Breast epithelium (tissue), 4 donors: Measurements from ENCODE around the gene MAB21L4. TPM values are rescaled to one million over a fixed set of nuclear protein-coding genes. Genes with fewer than 3 reads are reported as not detected.

Source experiments
- DNase-seq, 2 donors: peaks; one replicate each; pipeline ENCODE4 v3.0.0-alpha.2; 2019; ENCODE audit warnings: low spot score in 2 of 2
- H3K27ac ChIP-seq, 2 donors: fragments of 200-600 bp; sonication (generic) in 1 of 2; one replicate each; pipeline ENCODE4 v1.5.1; 2016 to 2019; ENCODE audit warnings: mild to moderate bottlenecking in 1 of 2
- H3K27me3 ChIP-seq, 2 donors: fragments of 200-600 bp; sonication (generic) in 1 of 2; one replicate each; pipeline versions ENCODE4 v1.5.1 to v1.6.0; 2017 to 2019; ENCODE audit warnings: control low read depth in 1 of 2, mild to moderate bottlenecking in 1 of 2
- H3K36me3 ChIP-seq: fragments of 200-600 bp; one replicate; pipeline ENCODE4 v1.5.1; 2019
- H3K4me1 ChIP-seq, 2 donors: fragments of 200-600 bp; sonication (generic); one replicate each; pipeline ENCODE4 v1.5.1; 2016 to 2019; ENCODE audit warnings: control low read depth in 1 of 2
- H3K4me3 ChIP-seq, 3 donors: fragments of 200-600 bp; sonication (generic); 1 replicate in 2 of 3; 2 replicates in 1 of 3; pipeline ENCODE4 v1.5.1; 2016 to 2019; ENCODE audit warnings: mild to moderate bottlenecking in 3 of 3, moderate library complexity in 2 of 3
- H3K9me3 ChIP-seq, 2 donors: fragments of 200-600 bp; sonication (generic) in 1 of 2; one replicate each; pipeline ENCODE4 v1.5.1; 2016 to 2019; ENCODE audit warnings: control low read depth in 1 of 2
- POLR2A ChIP-seq: fragments of 450-650 bp; IDR thresholded peaks from one replicate; pipeline ENCODE4 v1.6.1; 2016; ENCODE audit warnings: antibody characterized with exemption, mild to moderate bottlenecking, moderate library complexity
- POLR2AphosphoS5 ChIP-seq, 3 donors: sonication (generic); formaldehyde crosslinking; IDR thresholded peaks; one replicate each; pipeline ENCODE4 v1.6.1; 2017; ENCODE audit warnings: antibody characterized with exemption in 3 of 3
- intact Hi-C: fragments of 100-400 bp; cut with DNase I; formaldehyde crosslinking; loops from one replicate; pipeline ENCODE4 v1.15.1; 2023; ENCODE audit warnings: low total_unique reads
- total RNA-seq, 3 donors: library from RNA; depleted of rRNA; stranded (reverse); fragments of >200 nt; gene quantifications; one replicate each; pipeline ENCODE4 v1.1.0, GENCODE V29; 2016
- TF ChIP-seq, protein P1 (sequence below), 3 donors: fragments of 450-650 bp; IDR thresholded peaks; one replicate each; pipeline ENCODE4 v1.5.1; 2016 to 2017; ENCODE audit warnings: antibody characterized with exemption in 3 of 3, mild to moderate bottlenecking in 3 of 3, moderate library complexity in 3 of 3

The MAB21L4 gene
- total RNA-seq, 3 donors from 2014 or later = 0.15 to 2.3 TPM; not detected in 1

DNA sequence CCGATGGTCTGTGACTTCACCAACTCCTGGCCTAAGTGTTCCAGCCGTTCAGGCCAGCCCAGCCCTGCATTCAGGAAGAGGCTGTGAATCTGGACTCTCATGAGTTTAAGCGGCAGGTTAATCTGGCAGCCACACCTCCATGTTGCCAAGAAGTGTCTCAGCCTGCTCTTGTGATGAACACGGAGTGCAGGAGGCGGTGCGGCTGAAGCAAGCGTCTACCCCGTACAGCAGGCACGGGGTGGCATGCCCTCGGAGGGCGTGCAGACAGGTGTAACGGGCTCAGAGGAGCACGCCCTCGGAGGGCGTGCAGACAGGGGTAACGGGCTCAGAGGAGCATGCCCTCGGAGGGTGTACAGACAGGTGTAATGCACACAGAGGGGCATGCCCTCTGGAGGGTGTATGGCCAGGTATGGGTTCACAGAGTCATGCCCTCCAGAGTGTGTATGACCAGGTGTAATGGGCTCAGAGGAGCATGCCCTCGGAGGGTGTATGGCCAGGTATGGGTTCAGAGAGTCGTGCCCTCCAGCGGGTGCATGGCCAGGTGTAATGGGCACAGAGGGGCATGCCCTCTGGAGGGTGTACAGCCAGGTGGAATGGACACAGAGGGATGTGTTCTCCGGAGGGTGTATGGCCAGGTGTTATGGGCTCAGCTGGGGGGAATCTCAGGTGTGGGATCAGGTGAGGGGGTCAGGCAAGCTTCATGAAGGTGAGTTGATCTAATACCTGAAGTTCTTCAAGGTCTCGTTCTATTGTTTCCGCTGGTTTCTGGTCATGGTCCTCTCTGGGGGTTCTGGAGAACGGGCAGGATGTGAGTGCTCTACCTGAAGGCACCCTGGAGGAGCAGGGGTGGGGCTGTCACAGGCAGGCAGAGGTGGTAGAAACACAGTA is 32.8 kb upstream of the MAB21L4 start:
- peaks cover 0 to 8% of the 10 kb centered on the region in 2 donors for H3K9me3 ChIP-seq
- H3K4me3 ChIP-seq = no peak overlapping the region
- H3K27ac ChIP-seq = no peak overlapping the region
- H3K4me1 ChIP-seq = no peaks in the 10 kb centered on the region
- no peaks in the 10 kb centered on the region for H3K27me3 ChIP-seq
- peak; percentile 5 to 25 for DNase-seq
- no peak for TF ChIP-seq POLR2AphosphoS5 (IDR thresholded peaks at IDR 0.05)
- intact Hi-C loops = no loop called here
- no peaks in the 10 kb centered on the region for H3K36me3 ChIP-seq

DNA sequence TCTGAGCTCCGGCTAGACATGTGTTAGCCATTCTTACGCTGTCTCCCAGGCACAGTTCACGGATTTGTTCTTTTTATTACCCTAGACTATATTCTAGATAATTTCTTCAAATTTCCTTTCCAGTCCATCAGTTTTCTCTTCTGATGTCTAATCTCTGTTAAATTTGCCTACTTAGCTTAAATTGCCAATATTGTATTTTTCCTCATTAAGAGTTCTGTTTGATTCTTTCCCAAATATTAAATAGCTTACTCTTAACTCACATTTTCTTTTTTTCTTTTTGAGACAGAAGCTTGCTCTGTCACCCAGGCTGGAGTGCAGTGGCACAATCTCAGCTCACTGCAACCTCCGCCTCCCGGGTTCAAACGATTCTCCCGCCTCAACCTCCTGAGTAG is 31.4 kb upstream of the MAB21L4 start:
- intact Hi-C loops = no loop called here

GRCh38 chr2:240926516-240927389 is 30.8 kb upstream of the MAB21L4 start:
- peak in 1 of 2 donors; percentile 48 for DNase-seq
- H3K27me3 ChIP-seq = no peaks in the 10 kb centered on the region
- H3K4me3 ChIP-seq = no peak overlapping the region
- TF ChIP-seq POLR2A = no peak
- H3K9me3 ChIP-seq = peaks cover 0 to 8% of the 10 kb centered on the region in 2 donors
- H3K27ac ChIP-seq = no peak overlapping the region
- H3K4me1 ChIP-seq = no peaks in the 10 kb centered on the region
- H3K36me3 ChIP-seq = no peaks in the 10 kb centered on the region
- intact Hi-C loops = no loop called here

More for the DNA sequence above, 31.4 kb upstream of the MAB21L4 start:
- H3K27me3 ChIP-seq = no peaks in the 10 kb centered on the region
- no peak overlapping the region for H3K4me3 ChIP-seq
- no peaks in the 10 kb centered on the region for H3K4me1 ChIP-seq
- TF ChIP-seq POLR2A (no peak), POLR2AphosphoS5 (IDR thresholded peaks at IDR 0.05) (no peak)
- TF ChIP-seq, protein P1, sequence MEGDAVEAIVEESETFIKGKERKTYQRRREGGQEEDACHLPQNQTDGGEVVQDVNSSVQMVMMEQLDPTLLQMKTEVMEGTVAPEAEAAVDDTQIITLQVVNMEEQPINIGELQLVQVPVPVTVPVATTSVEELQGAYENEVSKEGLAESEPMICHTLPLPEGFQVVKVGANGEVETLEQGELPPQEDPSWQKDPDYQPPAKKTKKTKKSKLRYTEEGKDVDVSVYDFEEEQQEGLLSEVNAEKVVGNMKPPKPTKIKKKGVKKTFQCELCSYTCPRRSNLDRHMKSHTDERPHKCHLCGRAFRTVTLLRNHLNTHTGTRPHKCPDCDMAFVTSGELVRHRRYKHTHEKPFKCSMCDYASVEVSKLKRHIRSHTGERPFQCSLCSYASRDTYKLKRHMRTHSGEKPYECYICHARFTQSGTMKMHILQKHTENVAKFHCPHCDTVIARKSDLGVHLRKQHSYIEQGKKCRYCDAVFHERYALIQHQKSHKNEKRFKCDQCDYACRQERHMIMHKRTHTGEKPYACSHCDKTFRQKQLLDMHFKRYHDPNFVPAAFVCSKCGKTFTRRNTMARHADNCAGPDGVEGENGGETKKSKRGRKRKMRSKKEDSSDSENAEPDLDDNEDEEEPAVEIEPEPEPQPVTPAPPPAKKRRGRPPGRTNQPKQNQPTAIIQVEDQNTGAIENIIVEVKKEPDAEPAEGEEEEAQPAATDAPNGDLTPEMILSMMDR (IDR thresholded peaks at IDR 0.05) = no peak
- peaks cover 0 to 8% of the 10 kb centered on the region in 2 donors for H3K9me3 ChIP-seq
- no peak overlapping the region for H3K27ac ChIP-seq
- no peaks in the 10 kb centered on the region for H3K36me3 ChIP-seq
- no peak for DNase-seq

DNA sequence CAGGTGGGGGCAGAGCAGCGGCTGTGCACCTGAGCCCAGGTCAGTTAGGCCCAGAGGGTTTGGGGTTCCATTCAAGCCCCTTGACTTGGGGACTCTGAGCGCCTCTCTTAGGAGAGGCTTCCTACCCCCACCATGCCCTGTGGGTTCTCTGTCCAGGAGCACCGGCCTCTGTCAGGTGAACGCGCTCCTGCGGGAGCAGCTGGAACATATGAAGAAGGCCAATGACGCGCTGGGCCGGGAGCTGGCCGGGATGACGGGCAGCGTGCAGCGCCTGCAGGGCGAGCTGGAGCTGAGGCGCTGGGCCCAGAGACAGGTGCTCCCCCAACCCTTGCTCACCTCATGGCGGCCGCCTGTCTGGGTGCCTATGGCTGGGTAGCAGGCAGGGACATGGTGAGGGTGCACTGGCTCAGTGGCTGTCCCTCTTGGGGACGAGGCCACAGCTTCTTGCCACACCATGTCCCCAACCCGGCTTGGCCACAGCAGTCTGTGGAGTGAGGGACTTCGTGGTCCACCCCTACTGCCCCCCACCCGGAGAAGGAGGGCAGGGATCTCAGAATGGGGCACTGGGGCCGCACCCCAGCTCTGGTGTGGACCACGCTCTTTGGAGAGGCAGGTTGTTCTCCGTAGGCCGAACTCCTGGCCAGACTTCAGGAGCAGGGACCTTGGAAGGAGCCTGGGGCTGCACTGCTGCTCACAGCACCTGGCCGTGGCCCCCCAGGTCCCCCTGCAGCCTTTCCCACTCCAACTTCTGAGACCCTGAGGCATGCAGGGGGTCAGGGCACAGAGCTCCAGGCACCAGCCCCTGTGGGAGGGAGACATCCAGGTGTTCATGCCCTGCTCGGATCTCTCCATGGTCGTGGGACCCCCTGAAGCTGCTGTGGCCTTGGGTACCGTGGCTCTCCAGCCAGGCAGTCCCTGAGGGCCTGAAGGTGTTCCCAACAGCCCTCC is 29.9 kb upstream of the MAB21L4 start:
- no peak overlapping the region for H3K4me3 ChIP-seq
- no peaks in the 10 kb centered on the region for H3K36me3 ChIP-seq
- H3K27me3 ChIP-seq = no peaks in the 10 kb centered on the region
- intact Hi-C loops = no loop called here
- peaks cover 0 to 8% of the 10 kb centered on the region in 2 donors for H3K9me3 ChIP-seq
- peak in 1 of 2 donors; percentile 48 for DNase-seq
- no peak overlapping the region for H3K27ac ChIP-seq
- no peak for TF ChIP-seq POLR2A
- TF ChIP-seq, protein P1 (IDR thresholded peaks at IDR 0.05) = no peak
- TF ChIP-seq POLR2AphosphoS5 (IDR thresholded peaks at IDR 0.05) = no peak
- no peaks in the 10 kb centered on the region for H3K4me1 ChIP-seq

- H3K9me3 ChIP-seq = peaks cover 0 to 8% of the 10 kb centered on the region in 2 donors
- no peaks in the 10 kb centered on the region for H3K27me3 ChIP-seq
- no peak overlapping the region for H3K27ac ChIP-seq
- H3K4me1 ChIP-seq = no peaks in the 10 kb centered on the region
- H3K4me3 ChIP-seq = no peak overlapping the region
- intact Hi-C loops = no loop called here
- TF ChIP-seq POLR2AphosphoS5 (IDR thresholded peaks at IDR 0.05) (no peak), POLR2A (no peak)
- TF ChIP-seq, protein P1 (IDR thresholded peaks at IDR 0.05) = no peak
- DNase-seq = peak in 1 of 2 donors; percentile 43
- H3K36me3 ChIP-seq = no peaks in the 10 kb centered on the region
These were observed 29.2 kb upstream of the MAB21L4 start for GRCh38 chr2:240925191-240925567.
